Muscle layer of colon (tissue), 2 donors: Measurements from ENCODE around the gene CDK11A.
"Not testable (repeated sequence)": the region's sequence is repeated elsewhere in the genome, so short reads cannot be mapped to it uniquely, and the experiment has no call there.

ENCODE experiments used
- H3K27ac ChIP-seq: one replicate; pipeline ENCODE4 v1.7.0; 2013; ENCODE audit warnings: low read depth, mild to moderate bottlenecking, low read length, moderate library complexity
- H3K27me3 ChIP-seq, 2 donors: one replicate each; pipeline ENCODE4 v1.7.0; 2013; ENCODE audit warnings: low read length in 2 of 2, mild to moderate bottlenecking in 2 of 2; ENCODE audit not compliant: insufficient read depth in 2 of 2, control insufficient read depth in 1 of 2
- H3K36me3 ChIP-seq: one replicate; pipeline ENCODE4 v1.7.0; 2013; ENCODE audit warnings: mild to moderate bottlenecking, low read length; ENCODE audit not compliant: insufficient read depth
- H3K4me1 ChIP-seq: one replicate; pipeline ENCODE4 v1.7.0; 2013; ENCODE audit warnings: mild to moderate bottlenecking, low read length; ENCODE audit not compliant: insufficient read depth
- H3K4me3 ChIP-seq, 2 donors: one replicate each; pipeline ENCODE4 v1.7.0; 2013; ENCODE audit warnings: low read length in 2 of 2, low read depth in 1 of 2, mild to moderate bottlenecking in 1 of 2, moderate library complexity in 1 of 2
- H3K9ac ChIP-seq: one replicate; pipeline ENCODE4 v1.7.0; 2013; ENCODE audit warnings: low read length
- H3K9me3 ChIP-seq: one replicate; pipeline ENCODE4 v1.7.0; 2013; ENCODE audit warnings: mild to moderate bottlenecking, low read length
- donor health status: abdominal sarcoma.
- donor health status: Adenocarcinoma of cecum.

The CDK11A gene

GRCh38 chr1:1732381-1732780 lies 8.2 kb upstream of the CDK11A start:
- no peaks in the 10 kb centered on the region for H3K9me3 ChIP-seq
- no peak overlapping the region for H3K9ac ChIP-seq
- no peak overlapping the region for H3K27ac ChIP-seq
- H3K4me1 ChIP-seq, result no peaks in the 10 kb centered on the region
- H3K27me3 ChIP-seq, result no peaks in the 10 kb centered on the region
- peaks cover 9% of the 10 kb centered on the region for H3K36me3 ChIP-seq
- H3K4me3 ChIP-seq, result no peak overlapping the region

- Histone ChIP-seq H3K27me3 (no peaks in the 10 kb centered on the region), H3K9me3 (no peaks in the 10 kb centered on the region), H3K4me3 (no peak overlapping the region), H3K27ac (no peak overlapping the region), H3K4me1 (no peaks in the 10 kb centered on the region), H3K9ac (no peak overlapping the region), H3K36me3 (peaks cover 9% of the 10 kb centered on the region)
Observed at GRCh38 chr1:1730870-1731269, 6.7 kb upstream of the CDK11A start.

GRCh38 chr1:1730230-1730629 lies 6.1 kb upstream of the CDK11A start:
- H3K4me1 ChIP-seq, H3K27me3 ChIP-seq, H3K36me3 ChIP-seq, H3K9ac ChIP-seq, H3K4me3 ChIP-seq, H3K27ac ChIP-seq, H3K9me3 ChIP-seq: not testable (repeated sequence)

GRCh38 chr1:1729116-1729816 lies 5.1 kb upstream of the CDK11A start:
- not testable (repeated sequence) for H3K9ac ChIP-seq, H3K4me3 ChIP-seq, H3K4me1 ChIP-seq, H3K27me3 ChIP-seq, H3K9me3 ChIP-seq, H3K36me3 ChIP-seq, H3K27ac ChIP-seq

- H3K9ac ChIP-seq, H3K27me3 ChIP-seq, H3K4me3 ChIP-seq, H3K27ac ChIP-seq, H3K9me3 ChIP-seq, H3K4me1 ChIP-seq, H3K36me3 ChIP-seq: not testable (repeated sequence)
Observed at GRCh38 chr1:1728308-1729005, 4.3 kb upstream of the CDK11A start.

GRCh38 chr1:1727131-1727651 lies 3.0 kb upstream of the CDK11A start:
- H3K4me3 ChIP-seq, H3K36me3 ChIP-seq, H3K4me1 ChIP-seq, H3K27me3 ChIP-seq, H3K9ac ChIP-seq, H3K27ac ChIP-seq, H3K9me3 ChIP-seq: not testable (repeated sequence)

GRCh38 chr1:1726088-1726487 lies 1.9 kb upstream of the CDK11A start:
- H3K27ac ChIP-seq, H3K4me1 ChIP-seq, H3K9ac ChIP-seq, H3K27me3 ChIP-seq, H3K4me3 ChIP-seq, H3K36me3 ChIP-seq, H3K9me3 ChIP-seq: not testable (repeated sequence)

- H3K36me3 ChIP-seq, result peaks cover 20% of the 10 kb centered on the region
- no peaks in the 10 kb centered on the region for H3K9me3 ChIP-seq
- H3K4me3 ChIP-seq, result no peak overlapping the region
- H3K27ac ChIP-seq, result no peak overlapping the region
- H3K9ac ChIP-seq, result no peak overlapping the region
- H3K4me1 ChIP-seq, result no peaks in the 10 kb centered on the region
- no peaks in the 10 kb centered on the region for H3K27me3 ChIP-seq
Observed at GRCh38 chr1:1721201-1721600, 3.0 kb downstream of the CDK11A start.

- H3K27ac ChIP-seq, H3K9ac ChIP-seq, H3K27me3 ChIP-seq, H3K4me3 ChIP-seq, H3K4me1 ChIP-seq, H3K36me3 ChIP-seq, H3K9me3 ChIP-seq: not testable (repeated sequence)
Observed at GRCh38 chr1:1715109-1715883, 8.9 kb downstream of the CDK11A start.

GRCh38 chr1:1707897-1708296 lies 16.3 kb downstream of the CDK11A start:
- not testable (repeated sequence) for H3K27ac ChIP-seq, H3K9me3 ChIP-seq, H3K27me3 ChIP-seq, H3K4me1 ChIP-seq, H3K9ac ChIP-seq, H3K36me3 ChIP-seq, H3K4me3 ChIP-seq

GRCh38 chr1:1707241-1707640 lies 16.9 kb downstream of the CDK11A start:
- H3K9ac ChIP-seq, H3K27ac ChIP-seq, H3K4me3 ChIP-seq, H3K27me3 ChIP-seq, H3K4me1 ChIP-seq, H3K9me3 ChIP-seq, H3K36me3 ChIP-seq: not testable (repeated sequence)
